Ovary (tissue), 3 donors: ENCODE results near the gene NT5DC3.

ENCODE experiments used
- EP300 ChIP-seq: sonication (generic); formaldehyde crosslinking; IDR thresholded peaks from one replicate; pipeline ENCODE4 v1.6.1; 2017; ENCODE audit warnings: antibody characterized with exemption
- POLR2A ChIP-seq: fragments of 450-650 bp; IDR thresholded peaks from one replicate; pipeline ENCODE4 v1.6.1; 2017; ENCODE audit warnings: antibody characterized with exemption, mild to moderate bottlenecking, moderate library complexity
- TF ChIP-seq, protein P1 (sequence below), 3 donors: fragments of 450-650 bp in 2 of 3; fragments of 200-600 bp in 1 of 3; IDR thresholded peaks; one replicate each; pipeline versions ENCODE4 v1.5.1 to v1.8.0; 2016 to 2022; ENCODE audit warnings: antibody characterized with exemption in 3 of 3, mild to moderate bottlenecking in 1 of 3
- donor health status: DM: no; HTN: no; CAD: no.

DNA sequence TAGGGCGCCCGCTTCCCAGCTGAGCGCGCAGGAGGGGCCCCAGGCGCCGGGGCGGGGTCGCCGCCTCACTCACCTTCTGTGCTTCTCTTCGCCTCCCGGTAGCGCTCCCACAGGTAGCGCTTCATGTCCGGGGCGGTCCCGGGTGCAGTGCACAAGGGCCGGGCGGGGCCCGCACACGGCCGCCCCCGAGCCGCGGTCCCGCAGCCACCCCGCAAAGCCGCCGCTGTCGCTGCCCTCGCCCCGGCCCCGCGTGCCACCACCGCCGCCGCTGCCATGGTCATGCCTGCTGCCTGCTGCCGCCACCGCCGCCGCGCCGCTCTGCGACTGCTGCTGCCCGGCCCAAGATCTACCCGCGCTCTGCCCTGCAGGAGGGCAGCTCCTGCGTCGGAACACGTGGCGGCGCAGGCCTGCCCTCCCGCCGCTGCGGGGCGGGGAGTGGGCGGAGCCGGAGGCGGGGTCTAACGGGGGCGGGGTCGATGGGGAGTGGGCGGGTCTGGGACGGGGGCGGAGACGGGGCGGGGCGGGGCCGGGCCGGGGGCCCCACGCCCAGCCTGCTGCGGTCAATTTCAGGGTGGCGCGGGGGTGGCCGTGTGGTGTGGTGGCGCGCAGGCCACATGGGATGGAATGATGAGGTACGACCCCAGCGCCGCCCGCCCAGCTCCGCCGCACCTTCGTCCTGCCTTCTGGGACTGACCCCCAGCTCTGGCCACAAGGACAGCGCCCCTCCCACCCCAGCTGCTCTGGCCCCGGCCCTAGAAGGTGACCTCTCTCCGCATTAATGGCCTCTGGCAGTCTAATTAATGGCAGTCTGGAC, at the start of gene NT5DC3:
- TF ChIP-seq, protein P1, sequence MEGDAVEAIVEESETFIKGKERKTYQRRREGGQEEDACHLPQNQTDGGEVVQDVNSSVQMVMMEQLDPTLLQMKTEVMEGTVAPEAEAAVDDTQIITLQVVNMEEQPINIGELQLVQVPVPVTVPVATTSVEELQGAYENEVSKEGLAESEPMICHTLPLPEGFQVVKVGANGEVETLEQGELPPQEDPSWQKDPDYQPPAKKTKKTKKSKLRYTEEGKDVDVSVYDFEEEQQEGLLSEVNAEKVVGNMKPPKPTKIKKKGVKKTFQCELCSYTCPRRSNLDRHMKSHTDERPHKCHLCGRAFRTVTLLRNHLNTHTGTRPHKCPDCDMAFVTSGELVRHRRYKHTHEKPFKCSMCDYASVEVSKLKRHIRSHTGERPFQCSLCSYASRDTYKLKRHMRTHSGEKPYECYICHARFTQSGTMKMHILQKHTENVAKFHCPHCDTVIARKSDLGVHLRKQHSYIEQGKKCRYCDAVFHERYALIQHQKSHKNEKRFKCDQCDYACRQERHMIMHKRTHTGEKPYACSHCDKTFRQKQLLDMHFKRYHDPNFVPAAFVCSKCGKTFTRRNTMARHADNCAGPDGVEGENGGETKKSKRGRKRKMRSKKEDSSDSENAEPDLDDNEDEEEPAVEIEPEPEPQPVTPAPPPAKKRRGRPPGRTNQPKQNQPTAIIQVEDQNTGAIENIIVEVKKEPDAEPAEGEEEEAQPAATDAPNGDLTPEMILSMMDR (IDR thresholded peaks at IDR 0.05): peak in 2 of 3 donors; percentile 16 to 17
- TF ChIP-seq POLR2A (peak; percentile 41), EP300 (no peak)
